Measurements from ENCODE around the gene ARHGAP4.

The ARHGAP4 gene

GRCh38 chrX:153935326-153935851 lies 9.3 kb upstream of the ARHGAP4 start:
- Histone ChIP-seq H3K4me1 (ENCODE audit: control insufficient read depth, insufficient read depth, low read length) (peaks cover 5% of the 10 kb centered on the region), H3K4me3 (ENCODE audit: low read length) (no peak overlapping the region), H3K27me3 (ENCODE audit: control insufficient read depth, insufficient read depth, low read length) (no peaks in the 10 kb centered on the region), H3K9ac (ENCODE audit: low read length) (no peak overlapping the region), H3K9me3 (ENCODE audit: control insufficient read depth, low read length) (no peaks in the 10 kb centered on the region), H3K36me3 (ENCODE audit: control insufficient read depth, insufficient read depth, low read length) (no peaks in the 10 kb centered on the region)

- no peaks in the 10 kb centered on the region for H3K9me3 ChIP-seq (ENCODE audit: control insufficient read depth, low read length)
- peak within 1 kb of the TSS; percentile 2 for H3K4me3 ChIP-seq (ENCODE audit: low read length)
- H3K36me3 ChIP-seq (ENCODE audit: control insufficient read depth, insufficient read depth, low read length): no peaks in the 10 kb centered on the region
- no peaks in the 10 kb centered on the region for H3K27me3 ChIP-seq (ENCODE audit: control insufficient read depth, insufficient read depth, low read length)
- peaks cover 5% of the 10 kb centered on the region for H3K4me1 ChIP-seq (ENCODE audit: control insufficient read depth, insufficient read depth, low read length)
- peak within 1 kb of the TSS; percentile 34 for H3K9ac ChIP-seq (ENCODE audit: low read length)
Measured at GRCh38 chrX:153934762-153935325, 8.8 kb upstream of the ARHGAP4 start, which contains the start of gene NAA10. NAA10 (minus strand) TSS chrX:153935037; CDS start chrX:153934904, 133 bp downstream.

GRCh38 chrX:153934148-153934761 lies 8.2 kb upstream of the ARHGAP4 start:
- peak overlapping the region; percentile 2 for H3K4me3 ChIP-seq (ENCODE audit: low read length)
- H3K9me3 ChIP-seq (ENCODE audit: control insufficient read depth, low read length): no peaks in the 10 kb centered on the region
- H3K4me1 ChIP-seq (ENCODE audit: control insufficient read depth, insufficient read depth, low read length): peaks cover 10% of the 10 kb centered on the region
- H3K36me3 ChIP-seq (ENCODE audit: control insufficient read depth, insufficient read depth, low read length): no peaks in the 10 kb centered on the region
- H3K9ac ChIP-seq (ENCODE audit: low read length): peak overlapping the region; percentile 34
- H3K27me3 ChIP-seq (ENCODE audit: control insufficient read depth, insufficient read depth, low read length): no peaks in the 10 kb centered on the region

- Histone ChIP-seq H3K36me3 (ENCODE audit: control insufficient read depth, insufficient read depth, low read length) (no peaks in the 10 kb centered on the region), H3K9ac (ENCODE audit: low read length) (peak overlapping the region; percentile 34)
Measured at GRCh38 chrX:153933748-153934147, 7.7 kb upstream of the ARHGAP4 start.

GRCh38 chrX:153932220-153932915 lies 6.3 kb upstream of the ARHGAP4 start:
- no peak overlapping the region for H3K9ac ChIP-seq (ENCODE audit: low read length)
- H3K36me3 ChIP-seq (ENCODE audit: control insufficient read depth, insufficient read depth, low read length): no peaks in the 10 kb centered on the region
- H3K9me3 ChIP-seq (ENCODE audit: control insufficient read depth, low read length): no peaks in the 10 kb centered on the region
- no peak overlapping the region for H3K4me3 ChIP-seq (ENCODE audit: low read length)
- no peaks in the 10 kb centered on the region for H3K27me3 ChIP-seq (ENCODE audit: control insufficient read depth, insufficient read depth, low read length)
- peaks cover 12% of the 10 kb centered on the region for H3K4me1 ChIP-seq (ENCODE audit: control insufficient read depth, insufficient read depth, low read length)

More at GRCh38 chrX:153933748-153934147, 7.7 kb upstream of the ARHGAP4 start:
- Histone ChIP-seq H3K27me3 (ENCODE audit: control insufficient read depth, insufficient read depth, low read length) (no peaks in the 10 kb centered on the region), H3K4me3 (ENCODE audit: low read length) (peak overlapping the region; percentile 2), H3K9me3 (ENCODE audit: control insufficient read depth, low read length) (no peaks in the 10 kb centered on the region), H3K4me1 (ENCODE audit: control insufficient read depth, insufficient read depth, low read length) (peaks cover 12% of the 10 kb centered on the region)

GRCh38 chrX:153931748-153932147 lies 5.7 kb upstream of the ARHGAP4 start:
- H3K4me1 ChIP-seq (ENCODE audit: control insufficient read depth, insufficient read depth, low read length): peaks cover 17% of the 10 kb centered on the region
- no peaks in the 10 kb centered on the region for H3K9me3 ChIP-seq (ENCODE audit: control insufficient read depth, low read length)
- H3K27me3 ChIP-seq (ENCODE audit: control insufficient read depth, insufficient read depth, low read length): no peaks in the 10 kb centered on the region
- H3K36me3 ChIP-seq (ENCODE audit: control insufficient read depth, insufficient read depth, low read length): no peaks in the 10 kb centered on the region
- no peak overlapping the region for H3K9ac ChIP-seq (ENCODE audit: low read length)
- no peak overlapping the region for H3K4me3 ChIP-seq (ENCODE audit: low read length)

- no peaks in the 10 kb centered on the region for H3K27me3 ChIP-seq (ENCODE audit: control insufficient read depth, insufficient read depth, low read length)
- no peak overlapping the region for H3K4me3 ChIP-seq (ENCODE audit: low read length)
- no peaks in the 10 kb centered on the region for H3K36me3 ChIP-seq (ENCODE audit: control insufficient read depth, insufficient read depth, low read length)
- H3K4me1 ChIP-seq (ENCODE audit: control insufficient read depth, insufficient read depth, low read length): peaks cover 23% of the 10 kb centered on the region
- no peaks in the 10 kb centered on the region for H3K9me3 ChIP-seq (ENCODE audit: control insufficient read depth, low read length)
- H3K9ac ChIP-seq (ENCODE audit: low read length): no peak overlapping the region
Measured at GRCh38 chrX:153931151-153931550, 5.1 kb upstream of the ARHGAP4 start.

- no peak overlapping the region for H3K4me3 ChIP-seq (ENCODE audit: low read length)
- H3K4me1 ChIP-seq (ENCODE audit: control insufficient read depth, insufficient read depth, low read length): peaks cover 23% of the 10 kb centered on the region
- H3K27me3 ChIP-seq (ENCODE audit: control insufficient read depth, insufficient read depth, low read length): no peaks in the 10 kb centered on the region
- H3K9me3 ChIP-seq (ENCODE audit: control insufficient read depth, low read length): no peaks in the 10 kb centered on the region
- H3K36me3 ChIP-seq (ENCODE audit: control insufficient read depth, insufficient read depth, low read length): no peaks in the 10 kb centered on the region
- H3K9ac ChIP-seq (ENCODE audit: low read length): no peak overlapping the region
Measured at GRCh38 chrX:153930011-153930910, 4.2 kb upstream of the ARHGAP4 start.

- Histone ChIP-seq H3K9me3 (ENCODE audit: control insufficient read depth, low read length) (no peaks in the 10 kb centered on the region), H3K4me1 (ENCODE audit: control insufficient read depth, insufficient read depth, low read length) (peaks cover 23% of the 10 kb centered on the region), H3K27me3 (ENCODE audit: control insufficient read depth, insufficient read depth, low read length) (no peaks in the 10 kb centered on the region), H3K4me3 (ENCODE audit: low read length) (no peak overlapping the region), H3K9ac (ENCODE audit: low read length) (no peak overlapping the region), H3K36me3 (ENCODE audit: control insufficient read depth, insufficient read depth, low read length) (no peaks in the 10 kb centered on the region)
Measured at GRCh38 chrX:153929576-153929975, 3.5 kb upstream of the ARHGAP4 start.

GRCh38 chrX:153928846-153929245 lies 2.8 kb upstream of the ARHGAP4 start:
- Histone ChIP-seq H3K9me3 (ENCODE audit: control insufficient read depth, low read length) (no peaks in the 10 kb centered on the region), H3K36me3 (ENCODE audit: control insufficient read depth, insufficient read depth, low read length) (no peaks in the 10 kb centered on the region), H3K27me3 (ENCODE audit: control insufficient read depth, insufficient read depth, low read length) (no peaks in the 10 kb centered on the region), H3K9ac (ENCODE audit: low read length) (no peak overlapping the region), H3K4me3 (ENCODE audit: low read length) (no peak overlapping the region), H3K4me1 (ENCODE audit: control insufficient read depth, insufficient read depth, low read length) (peaks cover 20% of the 10 kb centered on the region)

- H3K4me1 ChIP-seq (ENCODE audit: control insufficient read depth, insufficient read depth, low read length): peaks cover 18% of the 10 kb centered on the region
- H3K36me3 ChIP-seq (ENCODE audit: control insufficient read depth, insufficient read depth, low read length): no peaks in the 10 kb centered on the region
- no peaks in the 10 kb centered on the region for H3K27me3 ChIP-seq (ENCODE audit: control insufficient read depth, insufficient read depth, low read length)
- H3K4me3 ChIP-seq (ENCODE audit: low read length): peak overlapping the region; percentile 51
- H3K9ac ChIP-seq (ENCODE audit: low read length): peak overlapping the region; percentile 92
- no peaks in the 10 kb centered on the region for H3K9me3 ChIP-seq (ENCODE audit: control insufficient read depth, low read length)
Measured at GRCh38 chrX:153927922-153928760, 2.1 kb upstream of the ARHGAP4 start.

Data from mucosa of stomach (tissue), 1 donor.